AG08396 (cell line): Measurements from ENCODE around the gene HES4.
A peak's percentile ranks its signal among the peaks of the same experiment; 100 is the strongest.

ENCODE experiments used
- DNase-seq: peaks from one replicate; pipeline ENCODE4 v3.0.0; 2012; ENCODE audit warnings: low spot score, mixed read lengths

The HES4 gene

GRCh38 chr1:965526-966134 is 34.3 kb downstream of the HES4 start:
- no peak for DNase-seq

- DNase-seq = no peak
Measured at GRCh38 chr1:964691-965525, 35.0 kb downstream of the HES4 start.

- no peak for DNase-seq
Measured at GRCh38 chr1:963746-964525, 36.0 kb downstream of the HES4 start.

- DNase-seq = no peak
Measured at GRCh38 chr1:963301-963651, 36.6 kb downstream of the HES4 start.

GRCh38 chr1:962381-963300 is 37.3 kb downstream of the HES4 start:
- no peak for DNase-seq

- peak; percentile 66 for DNase-seq
Measured at GRCh38 chr1:961132-961669, 38.7 kb downstream of the HES4 start.

- DNase-seq = peak; percentile 91
Measured at GRCh38 chr1:960363-961131, 39.4 kb downstream of the HES4 start, which contains the start of gene KLHL17. Gene KLHL17, plus strand, starts transcription at chr1:960584. Its CDS starts 110 bp downstream, at chr1:960694.

- no peak for DNase-seq
Measured at GRCh38 chr1:959731-960362, 40.0 kb downstream of the HES4 start.

GRCh38 chr1:958823-959730 is 40.8 kb downstream of the HES4 start, which contains the start of gene NOC2L:
Gene NOC2L, minus strand, starts transcription at chr1:959256. Its CDS starts 16 bp downstream, at chr1:959240.
- DNase-seq = peak; percentile 97

GRCh38 chr1:956636-957035 is 43.3 kb downstream of the HES4 start:
- DNase-seq = no peak

- no peak for DNase-seq
Measured at GRCh38 chr1:955474-955873, 44.4 kb downstream of the HES4 start.

GRCh38 chr1:954927-955326 is 45.0 kb downstream of the HES4 start:
- DNase-seq = no peak

- no peak for DNase-seq
Measured at GRCh38 chr1:953524-954320, 46.2 kb downstream of the HES4 start.

- no peak for DNase-seq
Measured at GRCh38 chr1:952603-953002, 47.3 kb downstream of the HES4 start.

- no peak for DNase-seq
Measured at GRCh38 chr1:952201-952600, 47.7 kb downstream of the HES4 start.

GRCh38 chr1:951364-951763 is 48.5 kb downstream of the HES4 start:
- no peak for DNase-seq

GRCh38 chr1:950881-951280 is 49.0 kb downstream of the HES4 start:
- no peak for DNase-seq

GRCh38 chr1:950268-950667 is 49.6 kb downstream of the HES4 start:
- no peak for DNase-seq
